Chondrocyte (in vitro differentiated cells): ENCODE results near the gene HSPA1L. TPM values are rescaled to one million over a fixed set of nuclear protein-coding genes. Genes with fewer than 3 reads are reported as not detected.
"Not testable (repeated sequence)": the region's sequence is repeated elsewhere in the genome, so short reads cannot be mapped to it uniquely, and the experiment has no call there.

Experiments used
- DNase-seq: peaks from one replicate; pipeline ENCODE4 v3.0.0; 2021; ENCODE audit warnings: mixed read lengths, low spot score
- H3K27ac Mint-ChIP-seq: one replicate; pipeline ENCODE4 v1.8.0; 2021; ENCODE audit warnings: mild to moderate bottlenecking, moderate library complexity, mixed read lengths; ENCODE audit not compliant: unreplicated experiment
- H3K27me3 Mint-ChIP-seq: 2 replicates; pipeline ENCODE4 v1.8.0; 2021; ENCODE audit warnings: low read depth, mixed read lengths
- H3K36me3 Mint-ChIP-seq: 2 replicates; pipeline ENCODE4 v1.8.0; 2021; ENCODE audit warnings: low read depth, mixed read lengths
- H3K4me1 Mint-ChIP-seq: 2 replicates; pipeline ENCODE4 v1.8.0; 2021; ENCODE audit warnings: low read depth, mild to moderate bottlenecking, mixed read lengths
- H3K4me3 Mint-ChIP-seq: one replicate; pipeline ENCODE4 v1.8.0; 2021; ENCODE audit warnings: mild to moderate bottlenecking, moderate library complexity, mixed read lengths; ENCODE audit not compliant: unreplicated experiment
- H3K9me3 Mint-ChIP-seq: 2 replicates; pipeline ENCODE4 v1.8.0; 2021; ENCODE audit warnings: low read depth, mixed read lengths
- total RNA-seq: library from RNA; stranded (reverse); gene quantifications from 3 replicates; pipeline ENCODE4 v1.2.1, GENCODE V29; 2021
- TF ChIP-seq, protein P1 (sequence below): fragments of 200-600 bp; sonication (generic); IDR thresholded peaks from 2 replicates; pipeline ENCODE4 v1.5.0; 2021; ENCODE audit warnings: antibody characterized with exemption, mild to moderate bottlenecking, moderate library complexity

HSPA1L gene
- total RNA-seq, 1 donor from 2014 or later = 1.5 TPM

GRCh38 chr6:31827286-31828079, 12.4 kb upstream of the HSPA1L start, which contains the start of gene HSPA1B:
TSS of gene HSPA1B (plus strand) at chr6:31827738. CDS start at chr6:31827951, 213 bp downstream.
- Mint-ChIP-seq H3K4me3 (peak within 1 kb of the TSS; percentile 86), H3K36me3 (no peaks in the 10 kb centered on the region), H3K9me3 (no peaks in the 10 kb centered on the region), H3K27me3 (no peaks in the 10 kb centered on the region), H3K4me1 (peaks cover 44% of the 10 kb centered on the region), H3K27ac (peak within 1 kb of the TSS; percentile 98)
- DNase-seq = peak; percentile 99
- TF ChIP-seq, protein P1, sequence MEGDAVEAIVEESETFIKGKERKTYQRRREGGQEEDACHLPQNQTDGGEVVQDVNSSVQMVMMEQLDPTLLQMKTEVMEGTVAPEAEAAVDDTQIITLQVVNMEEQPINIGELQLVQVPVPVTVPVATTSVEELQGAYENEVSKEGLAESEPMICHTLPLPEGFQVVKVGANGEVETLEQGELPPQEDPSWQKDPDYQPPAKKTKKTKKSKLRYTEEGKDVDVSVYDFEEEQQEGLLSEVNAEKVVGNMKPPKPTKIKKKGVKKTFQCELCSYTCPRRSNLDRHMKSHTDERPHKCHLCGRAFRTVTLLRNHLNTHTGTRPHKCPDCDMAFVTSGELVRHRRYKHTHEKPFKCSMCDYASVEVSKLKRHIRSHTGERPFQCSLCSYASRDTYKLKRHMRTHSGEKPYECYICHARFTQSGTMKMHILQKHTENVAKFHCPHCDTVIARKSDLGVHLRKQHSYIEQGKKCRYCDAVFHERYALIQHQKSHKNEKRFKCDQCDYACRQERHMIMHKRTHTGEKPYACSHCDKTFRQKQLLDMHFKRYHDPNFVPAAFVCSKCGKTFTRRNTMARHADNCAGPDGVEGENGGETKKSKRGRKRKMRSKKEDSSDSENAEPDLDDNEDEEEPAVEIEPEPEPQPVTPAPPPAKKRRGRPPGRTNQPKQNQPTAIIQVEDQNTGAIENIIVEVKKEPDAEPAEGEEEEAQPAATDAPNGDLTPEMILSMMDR = no peak

DNA sequence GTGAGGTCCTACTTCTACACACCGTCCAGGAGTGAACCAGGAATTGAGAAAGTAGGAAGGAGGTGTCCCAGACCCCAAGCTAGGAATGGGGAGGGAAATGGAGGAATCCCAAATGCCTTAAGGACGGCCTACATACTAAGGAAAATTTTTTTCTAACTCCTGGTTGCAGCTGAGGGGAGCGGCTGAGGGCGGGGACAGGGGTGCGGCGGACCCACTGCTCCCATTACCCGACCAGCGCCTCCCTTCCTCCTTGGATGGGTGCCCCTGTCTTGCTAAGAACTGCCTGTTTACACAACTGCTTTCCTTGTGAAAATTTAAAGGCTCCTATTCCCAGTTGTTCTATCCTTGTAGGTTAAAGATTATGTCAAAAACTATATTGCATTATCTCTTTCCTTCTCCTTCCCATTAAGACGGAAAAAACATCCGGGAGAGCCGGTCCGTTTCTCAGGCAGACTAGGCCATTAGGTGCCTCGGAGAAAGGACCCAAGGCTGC, 11.8 kb upstream of the HSPA1L start:
- TF ChIP-seq, protein P1 = no peak
- Mint-ChIP-seq H3K27me3 (no peaks in the 10 kb centered on the region), H3K36me3 (no peaks in the 10 kb centered on the region), H3K9me3 (no peaks in the 10 kb centered on the region), H3K4me1 (peaks cover 49% of the 10 kb centered on the region), H3K27ac (peak overlapping the region; percentile 98), H3K4me3 (peak overlapping the region; percentile 86)
- DNase-seq = peak; percentile 64

DNA sequence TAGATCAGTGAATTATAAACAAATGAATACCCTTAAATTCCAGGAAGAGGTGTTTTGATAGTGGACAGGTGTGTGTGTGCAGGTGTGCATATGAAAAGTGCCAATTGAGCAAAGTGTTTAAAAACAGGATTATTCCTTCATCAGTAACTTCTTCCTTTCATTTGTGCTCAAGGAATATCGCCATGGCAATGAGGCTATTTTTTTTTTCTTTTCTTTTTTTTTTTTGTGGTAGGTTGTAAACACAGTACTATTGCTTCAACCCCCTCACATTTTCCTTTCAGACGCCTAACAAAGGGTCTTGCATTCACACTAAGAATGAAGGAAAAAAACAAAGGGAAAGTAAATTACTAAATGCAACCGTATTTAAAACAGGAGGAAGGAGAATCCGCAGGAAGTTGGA, 10.5 kb upstream of the HSPA1L start:
- Mint-ChIP-seq H3K4me3 (no peak overlapping the region), H3K9me3 (no peaks in the 10 kb centered on the region), H3K4me1 (peaks cover 47% of the 10 kb centered on the region), H3K36me3 (no peaks in the 10 kb centered on the region), H3K27ac (peak overlapping the region; percentile 98), H3K27me3 (no peaks in the 10 kb centered on the region)
- TF ChIP-seq, protein P1 = no peak
- DNase-seq = no peak

DNA sequence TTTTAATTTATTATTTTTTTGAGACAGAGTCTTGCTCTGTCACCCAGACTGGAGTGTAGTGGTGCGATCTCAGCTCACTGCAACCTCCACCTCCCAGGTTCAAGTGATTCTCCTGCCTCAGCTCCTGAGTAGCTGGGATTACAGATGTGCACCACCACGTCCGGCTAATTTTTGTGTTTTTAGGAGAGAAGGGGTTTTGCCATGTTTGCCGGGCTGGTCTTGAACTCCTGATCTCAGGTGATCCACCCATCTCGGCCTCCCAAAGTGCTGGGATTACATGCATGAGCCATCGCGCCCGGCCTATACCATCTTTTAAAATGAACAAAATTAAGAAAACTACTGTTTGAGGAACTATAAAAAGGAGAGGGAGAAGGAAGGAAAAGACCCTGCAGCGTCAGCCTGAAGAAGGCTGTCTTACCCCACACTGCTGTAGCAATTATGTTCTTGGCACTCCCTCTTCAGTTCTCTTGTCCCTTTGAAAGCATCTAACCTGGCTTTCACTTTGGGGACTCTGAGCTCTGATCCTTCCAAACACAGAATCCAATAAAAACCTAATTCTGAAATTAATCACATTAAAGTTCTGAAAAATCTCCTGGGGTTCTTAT, 8.6 kb upstream of the HSPA1L start:
- not testable (repeated sequence) for H3K4me3 Mint-ChIP-seq, DNase-seq, H3K9me3 Mint-ChIP-seq, H3K27me3 Mint-ChIP-seq, H3K36me3 Mint-ChIP-seq
- H3K4me1 Mint-ChIP-seq = peaks cover 44% of the 10 kb centered on the region
- H3K27ac Mint-ChIP-seq = peak overlapping the region; percentile 13

DNA sequence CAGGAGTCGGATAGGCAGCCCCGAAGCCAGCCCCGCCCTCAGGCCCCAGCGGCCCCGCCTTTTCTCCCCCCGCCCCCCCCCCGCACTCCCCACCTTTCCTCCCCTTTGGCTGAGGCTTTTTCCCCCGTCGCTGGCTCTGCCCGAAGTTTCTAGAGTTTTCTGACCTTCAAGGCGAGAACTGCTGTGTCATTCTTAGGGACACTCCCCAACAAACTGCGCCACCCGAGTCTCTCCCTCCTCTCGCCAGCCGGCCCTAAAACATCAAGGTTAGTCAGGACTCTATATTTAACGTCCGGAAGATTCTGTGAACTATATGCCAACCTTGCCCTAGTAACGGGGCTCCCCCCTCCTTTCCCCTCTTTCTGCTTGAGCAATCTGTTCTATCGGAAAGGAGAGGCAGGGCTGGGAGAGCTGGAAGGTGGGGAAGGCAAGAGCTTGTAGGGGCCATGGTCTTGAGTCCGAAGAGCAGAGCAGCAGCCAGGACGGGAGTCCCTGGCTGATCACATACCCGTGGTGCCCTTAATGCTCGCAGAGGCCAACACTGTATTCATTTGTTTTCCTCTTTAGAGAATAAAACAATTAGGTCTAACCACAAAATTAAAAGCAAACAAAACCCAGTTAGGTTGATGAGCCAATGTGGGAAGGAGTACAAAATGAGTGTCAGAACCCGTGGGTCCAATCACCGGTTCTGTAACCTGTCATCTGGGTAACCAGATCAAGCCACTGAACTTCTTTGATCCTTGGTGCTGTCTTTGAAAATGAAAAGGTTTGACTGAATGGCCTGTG, 7.1 kb upstream of the HSPA1L start:
- no peaks in the 10 kb centered on the region for H3K9me3 Mint-ChIP-seq
- peaks cover 58% of the 10 kb centered on the region for H3K4me1 Mint-ChIP-seq
- H3K27ac Mint-ChIP-seq = peak overlapping the region; percentile 99
- no peaks in the 10 kb centered on the region for H3K36me3 Mint-ChIP-seq
- peak overlapping the region; percentile 86 for H3K4me3 Mint-ChIP-seq
- DNase-seq = peak; percentile 58
- no peaks in the 10 kb centered on the region for H3K27me3 Mint-ChIP-seq
- TF ChIP-seq, protein P1 = no peak
